Peyer's patch (tissue), 4 donors: ENCODE data around the gene PRKAR2A.
"Not testable (repeated sequence)": the region's sequence is repeated elsewhere in the genome, so short reads cannot be mapped to it uniquely, and the experiment has no call there.

ENCODE experiments used
- POLR2A ChIP-seq, 2 donors: fragments of 450-650 bp; IDR thresholded peaks; one replicate each; pipeline ENCODE4 v1.5.1; 2017; ENCODE audit warnings: antibody characterized with exemption in 2 of 2, mild to moderate bottlenecking in 2 of 2, moderate library complexity in 2 of 2
- TF ChIP-seq, protein P1 (sequence below), 6 experiments: fragments of 450-650 bp in 4 of 6; fragments of 200-600 bp in 2 of 6; sonication (generic) in 1 of 6; IDR thresholded peaks; one replicate each; pipeline ENCODE4 v1.5.1; 2017 to 2019; ENCODE audit warnings: antibody characterized with exemption in 6 of 6, mild to moderate bottlenecking in 3 of 6, moderate library complexity in 1 of 6

DNA sequence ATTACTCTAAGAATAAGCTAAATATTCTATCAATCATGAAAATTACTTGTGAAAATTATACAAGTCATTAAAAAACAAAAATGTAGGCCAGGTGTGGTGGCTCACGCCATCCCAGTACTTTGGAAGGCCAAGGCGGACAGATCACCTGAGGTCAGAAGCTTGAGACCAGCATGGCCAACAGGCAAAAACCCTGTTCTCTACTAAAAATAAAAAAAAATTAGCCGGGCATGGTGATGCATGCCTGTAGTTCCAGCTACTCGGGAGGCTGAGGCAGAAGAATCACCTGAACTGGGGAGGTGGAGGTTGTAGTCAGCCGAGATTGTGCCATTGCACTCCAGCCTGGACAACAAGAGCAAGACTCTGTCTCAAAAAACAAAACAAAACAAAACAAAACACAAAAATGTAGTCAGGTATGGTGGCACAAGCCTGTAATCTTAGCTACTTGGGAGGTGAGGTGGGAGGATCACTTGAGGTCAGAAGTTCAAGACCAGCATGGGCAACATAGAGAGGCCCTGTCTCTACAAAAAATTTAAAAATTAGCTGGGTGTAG, 87.6 kb downstream of the PRKAR2A start:
- TF ChIP-seq, protein P1, sequence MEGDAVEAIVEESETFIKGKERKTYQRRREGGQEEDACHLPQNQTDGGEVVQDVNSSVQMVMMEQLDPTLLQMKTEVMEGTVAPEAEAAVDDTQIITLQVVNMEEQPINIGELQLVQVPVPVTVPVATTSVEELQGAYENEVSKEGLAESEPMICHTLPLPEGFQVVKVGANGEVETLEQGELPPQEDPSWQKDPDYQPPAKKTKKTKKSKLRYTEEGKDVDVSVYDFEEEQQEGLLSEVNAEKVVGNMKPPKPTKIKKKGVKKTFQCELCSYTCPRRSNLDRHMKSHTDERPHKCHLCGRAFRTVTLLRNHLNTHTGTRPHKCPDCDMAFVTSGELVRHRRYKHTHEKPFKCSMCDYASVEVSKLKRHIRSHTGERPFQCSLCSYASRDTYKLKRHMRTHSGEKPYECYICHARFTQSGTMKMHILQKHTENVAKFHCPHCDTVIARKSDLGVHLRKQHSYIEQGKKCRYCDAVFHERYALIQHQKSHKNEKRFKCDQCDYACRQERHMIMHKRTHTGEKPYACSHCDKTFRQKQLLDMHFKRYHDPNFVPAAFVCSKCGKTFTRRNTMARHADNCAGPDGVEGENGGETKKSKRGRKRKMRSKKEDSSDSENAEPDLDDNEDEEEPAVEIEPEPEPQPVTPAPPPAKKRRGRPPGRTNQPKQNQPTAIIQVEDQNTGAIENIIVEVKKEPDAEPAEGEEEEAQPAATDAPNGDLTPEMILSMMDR (IDR thresholded peaks at IDR 0.05), result not testable (repeated sequence)
- not testable (repeated sequence) for TF ChIP-seq POLR2A (IDR thresholded peaks at IDR 0.05)
